HepG2 (cell line): Measurements from ENCODE around the gene AZU1. TPM values are rescaled to one million over a fixed set of nuclear protein-coding genes. Genes with fewer than 3 reads are reported as not detected.
A peak's percentile ranks its signal among the peaks of the same experiment; 100 is the strongest.

Source experiments
- BCL6 ChIP-seq: IDR thresholded peaks from 2 replicates; pipeline ENCODE4 v1.6.1; 2016; ENCODE audit warnings: missing genetic modification reagents, missing compliant biosample characterization
- DNMT1 ChIP-seq: sonication (generic); formaldehyde crosslinking; IDR thresholded peaks from 2 replicates; pipeline ENCODE4 v1.5.1; 2020; ENCODE audit warnings: mild to moderate bottlenecking, missing genetic modification reagents
- KDM5A ChIP-seq: fragments of 200-600 bp; sonication (generic); IDR thresholded peaks from 2 replicates; pipeline ENCODE4 v1.7.0; 2018; ENCODE audit warnings: antibody characterized with exemption, mild to moderate bottlenecking, low read length, borderline replicate concordance
- KDM5B ChIP-seq: sonication (generic); formaldehyde crosslinking; IDR thresholded peaks from 2 replicates; pipeline ENCODE4 v1.4.0; 2020; ENCODE audit warnings: missing genetic modification reagents, mild to moderate bottlenecking, borderline replicate concordance
- KMT2A ChIP-seq: sonication (generic); formaldehyde crosslinking; IDR thresholded peaks from 2 replicates; pipeline ENCODE4 v1.4.0; 2020; ENCODE audit warnings: missing genetic modification reagents
- NONO ChIP-seq, 2 experiments: fragments of 450-650 bp in 1 of 2; sonication (generic) in 1 of 2; formaldehyde crosslinking in 1 of 2; IDR thresholded peaks in 1 of 2; conservative IDR thresholded peaks in 1 of 2; 2 replicates each; pipeline versions ENCODE4 v1.6.1 to v1.8.0; 2017 to 2022; ENCODE audit warnings: mild to moderate bottlenecking in 1 of 2, missing genetic modification reagents in 1 of 2, moderate library complexity in 1 of 2
- ZNF691 ChIP-seq: sonication (generic); formaldehyde crosslinking; IDR thresholded peaks from 2 replicates; pipeline ENCODE4 v1.4.0; 2020; ENCODE audit warnings: missing genetic modification reagents, low read depth, mild to moderate bottlenecking, borderline replicate concordance
- polyA plus RNA-seq, 8 experiments: library from polyadenylated mRNA; depleted of rRNA in 3 of 8; stranded (reverse) in 7 of 8; unstranded in 1 of 8; fragments of >200 nt; fragmentation: Illumina TruSeq in 4 of 8; extraction: Trizol in 4 of 8; gene quantifications; 2 replicates each; pipeline versions ENCODE4 v1.2.1 to v1.2.3, GENCODE V29; 2011 to 2016; ENCODE audit warnings: low read depth in 4 of 8, missing spikeins in 1 of 8, mixed read lengths in 1 of 8; ENCODE audit not compliant: insufficient read depth in 1 of 8
- total RNA-seq, 5 experiments: library from RNA; depleted of rRNA; stranded (reverse); fragments of >200 nt; fragmentation: Illumina TruSeq; extraction: Trizol; gene quantifications; 2 replicates each; pipeline ENCODE4 v1.2.3, GENCODE V29; 2016; ENCODE audit warnings: low read depth in 1 of 5
- TF ChIP-seq, protein P1 (sequence below): sonication (generic); formaldehyde crosslinking; IDR thresholded peaks from 2 replicates; pipeline ENCODE4 v1.4.0; 2020; ENCODE audit warnings: missing genetic modification reagents, borderline replicate concordance
- TF ChIP-seq, protein P2 (sequence below), 2 experiments: sonication (generic) in 1 of 2; formaldehyde crosslinking in 1 of 2; IDR thresholded peaks; 2 replicates each; pipeline versions ENCODE4 v1.4.0 to v1.6.1; 2018 to 2020; ENCODE audit warnings: missing genetic modification reagents in 2 of 2, borderline replicate concordance in 1 of 2, low read depth in 1 of 2, mild to moderate bottlenecking in 1 of 2, missing biosample characterization in 1 of 2
- TF ChIP-seq, protein P3 (sequence below), 2 experiments: fragments of 450-650 bp in 1 of 2; sonication (generic) in 1 of 2; formaldehyde crosslinking; IDR thresholded peaks; 2 replicates each; pipeline versions ENCODE4 v1.5.0 to v1.8.0; 2020 to 2022; ENCODE audit warnings: mild to moderate bottlenecking in 1 of 2, missing genetic modification reagents in 1 of 2
- TF ChIP-seq, protein P4 (sequence below): sonication (generic); formaldehyde crosslinking; IDR thresholded peaks from 2 replicates; pipeline ENCODE4 v1.8.0; 2022; ENCODE audit warnings: missing genetic modification reagents, mild to moderate bottlenecking, moderate library complexity, borderline replicate concordance
- TF ChIP-seq, protein P5 (sequence below): IDR thresholded peaks from 2 replicates; pipeline ENCODE4 v1.4.0; 2020; ENCODE audit warnings: mild to moderate bottlenecking, missing genetic modification reagents

Gene AZU1
- total and polyA plus RNA-seq, 2 of the 13 experiments (the other 11 are each of a cell fraction or from before 2014, with no cell fraction given) = not detected

- TF ChIP-seq, protein P1, sequence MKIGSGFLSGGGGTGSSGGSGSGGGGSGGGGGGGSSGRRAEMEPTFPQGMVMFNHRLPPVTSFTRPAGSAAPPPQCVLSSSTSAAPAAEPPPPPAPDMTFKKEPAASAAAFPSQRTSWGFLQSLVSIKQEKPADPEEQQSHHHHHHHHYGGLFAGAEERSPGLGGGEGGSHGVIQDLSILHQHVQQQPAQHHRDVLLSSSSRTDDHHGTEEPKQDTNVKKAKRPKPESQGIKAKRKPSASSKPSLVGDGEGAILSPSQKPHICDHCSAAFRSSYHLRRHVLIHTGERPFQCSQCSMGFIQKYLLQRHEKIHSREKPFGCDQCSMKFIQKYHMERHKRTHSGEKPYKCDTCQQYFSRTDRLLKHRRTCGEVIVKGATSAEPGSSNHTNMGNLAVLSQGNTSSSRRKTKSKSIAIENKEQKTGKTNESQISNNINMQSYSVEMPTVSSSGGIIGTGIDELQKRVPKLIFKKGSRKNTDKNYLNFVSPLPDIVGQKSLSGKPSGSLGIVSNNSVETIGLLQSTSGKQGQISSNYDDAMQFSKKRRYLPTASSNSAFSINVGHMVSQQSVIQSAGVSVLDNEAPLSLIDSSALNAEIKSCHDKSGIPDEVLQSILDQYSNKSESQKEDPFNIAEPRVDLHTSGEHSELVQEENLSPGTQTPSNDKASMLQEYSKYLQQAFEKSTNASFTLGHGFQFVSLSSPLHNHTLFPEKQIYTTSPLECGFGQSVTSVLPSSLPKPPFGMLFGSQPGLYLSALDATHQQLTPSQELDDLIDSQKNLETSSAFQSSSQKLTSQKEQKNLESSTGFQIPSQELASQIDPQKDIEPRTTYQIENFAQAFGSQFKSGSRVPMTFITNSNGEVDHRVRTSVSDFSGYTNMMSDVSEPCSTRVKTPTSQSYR (CRISPR knock-in tag) = 0 out of 2 replicates have a peak, but pooled peaks have one; percentile 17
- TF ChIP-seq, protein P2, sequence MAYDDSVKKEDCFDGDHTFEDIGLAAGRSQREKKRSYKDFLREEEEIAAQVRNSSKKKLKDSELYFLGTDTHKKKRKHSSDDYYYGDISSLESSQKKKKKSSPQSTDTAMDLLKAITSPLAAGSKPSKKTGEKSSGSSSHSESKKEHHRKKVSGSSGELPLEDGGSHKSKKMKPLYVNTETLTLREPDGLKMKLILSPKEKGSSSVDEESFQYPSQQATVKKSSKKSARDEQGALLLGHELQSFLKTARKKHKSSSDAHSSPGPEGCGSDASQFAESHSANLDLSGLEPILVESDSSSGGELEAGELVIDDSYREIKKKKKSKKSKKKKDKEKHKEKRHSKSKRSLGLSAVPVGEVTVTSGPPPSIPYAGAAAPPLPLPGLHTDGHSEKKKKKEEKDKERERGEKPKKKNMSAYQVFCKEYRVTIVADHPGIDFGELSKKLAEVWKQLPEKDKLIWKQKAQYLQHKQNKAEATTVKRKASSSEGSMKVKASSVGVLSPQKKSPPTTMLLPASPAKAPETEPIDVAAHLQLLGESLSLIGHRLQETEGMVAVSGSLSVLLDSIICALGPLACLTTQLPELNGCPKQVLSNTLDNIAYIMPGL (CRISPR knock-in tag; IDR thresholded peaks at IDR 0.05; ENCODE audit: borderline replicate concordance in 1 of 2, low read depth in 1 of 2) = peak; percentile 53 to 66; a peak in 3 of 4 replicates
- TF ChIP-seq BCL6 (CRISPR knock-in tag) (peak; percentile 38), NONO (IDR thresholded peaks at IDR 0.05) (no peak), NONO (CRISPR knock-in tag; conservative IDR thresholded peaks at IDR 0.05) (peak; percentile 69; the same call in 1 of the 2 replicates), KMT2A (CRISPR knock-in tag) (no peak), KDM5A (peak; percentile 28; the same call in 1 of the 2 replicates), DNMT1 (no peak), ZNF691 (CRISPR knock-in tag) (0 out of 2 replicates have a peak, but pooled peaks have one; percentile 24), KDM5B (CRISPR knock-in tag) (no peak)
- TF ChIP-seq, protein P3, sequence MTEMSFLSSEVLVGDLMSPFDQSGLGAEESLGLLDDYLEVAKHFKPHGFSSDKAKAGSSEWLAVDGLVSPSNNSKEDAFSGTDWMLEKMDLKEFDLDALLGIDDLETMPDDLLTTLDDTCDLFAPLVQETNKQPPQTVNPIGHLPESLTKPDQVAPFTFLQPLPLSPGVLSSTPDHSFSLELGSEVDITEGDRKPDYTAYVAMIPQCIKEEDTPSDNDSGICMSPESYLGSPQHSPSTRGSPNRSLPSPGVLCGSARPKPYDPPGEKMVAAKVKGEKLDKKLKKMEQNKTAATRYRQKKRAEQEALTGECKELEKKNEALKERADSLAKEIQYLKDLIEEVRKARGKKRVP (CRISPR knock-in tag; IDR thresholded peaks at IDR 0.05) = 0 out of 4 replicates have a peak, but pooled peaks of 1 of the 2 experiments have one; percentile 31
- TF ChIP-seq, protein P4, sequence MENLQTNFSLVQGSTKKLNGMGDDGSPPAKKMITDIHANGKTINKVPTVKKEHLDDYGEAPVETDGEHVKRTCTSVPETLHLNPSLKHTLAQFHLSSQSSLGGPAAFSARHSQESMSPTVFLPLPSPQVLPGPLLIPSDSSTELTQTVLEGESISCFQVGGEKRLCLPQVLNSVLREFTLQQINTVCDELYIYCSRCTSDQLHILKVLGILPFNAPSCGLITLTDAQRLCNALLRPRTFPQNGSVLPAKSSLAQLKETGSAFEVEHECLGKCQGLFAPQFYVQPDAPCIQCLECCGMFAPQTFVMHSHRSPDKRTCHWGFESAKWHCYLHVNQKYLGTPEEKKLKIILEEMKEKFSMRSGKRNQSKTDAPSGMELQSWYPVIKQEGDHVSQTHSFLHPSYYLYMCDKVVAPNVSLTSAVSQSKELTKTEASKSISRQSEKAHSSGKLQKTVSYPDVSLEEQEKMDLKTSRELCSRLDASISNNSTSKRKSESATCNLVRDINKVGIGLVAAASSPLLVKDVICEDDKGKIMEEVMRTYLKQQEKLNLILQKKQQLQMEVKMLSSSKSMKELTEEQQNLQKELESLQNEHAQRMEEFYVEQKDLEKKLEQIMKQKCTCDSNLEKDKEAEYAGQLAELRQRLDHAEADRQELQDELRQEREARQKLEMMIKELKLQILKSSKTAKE (CRISPR knock-in tag) = 0 out of 2 replicates have a peak, but pooled peaks have one; percentile 38
- TF ChIP-seq, protein P5, sequence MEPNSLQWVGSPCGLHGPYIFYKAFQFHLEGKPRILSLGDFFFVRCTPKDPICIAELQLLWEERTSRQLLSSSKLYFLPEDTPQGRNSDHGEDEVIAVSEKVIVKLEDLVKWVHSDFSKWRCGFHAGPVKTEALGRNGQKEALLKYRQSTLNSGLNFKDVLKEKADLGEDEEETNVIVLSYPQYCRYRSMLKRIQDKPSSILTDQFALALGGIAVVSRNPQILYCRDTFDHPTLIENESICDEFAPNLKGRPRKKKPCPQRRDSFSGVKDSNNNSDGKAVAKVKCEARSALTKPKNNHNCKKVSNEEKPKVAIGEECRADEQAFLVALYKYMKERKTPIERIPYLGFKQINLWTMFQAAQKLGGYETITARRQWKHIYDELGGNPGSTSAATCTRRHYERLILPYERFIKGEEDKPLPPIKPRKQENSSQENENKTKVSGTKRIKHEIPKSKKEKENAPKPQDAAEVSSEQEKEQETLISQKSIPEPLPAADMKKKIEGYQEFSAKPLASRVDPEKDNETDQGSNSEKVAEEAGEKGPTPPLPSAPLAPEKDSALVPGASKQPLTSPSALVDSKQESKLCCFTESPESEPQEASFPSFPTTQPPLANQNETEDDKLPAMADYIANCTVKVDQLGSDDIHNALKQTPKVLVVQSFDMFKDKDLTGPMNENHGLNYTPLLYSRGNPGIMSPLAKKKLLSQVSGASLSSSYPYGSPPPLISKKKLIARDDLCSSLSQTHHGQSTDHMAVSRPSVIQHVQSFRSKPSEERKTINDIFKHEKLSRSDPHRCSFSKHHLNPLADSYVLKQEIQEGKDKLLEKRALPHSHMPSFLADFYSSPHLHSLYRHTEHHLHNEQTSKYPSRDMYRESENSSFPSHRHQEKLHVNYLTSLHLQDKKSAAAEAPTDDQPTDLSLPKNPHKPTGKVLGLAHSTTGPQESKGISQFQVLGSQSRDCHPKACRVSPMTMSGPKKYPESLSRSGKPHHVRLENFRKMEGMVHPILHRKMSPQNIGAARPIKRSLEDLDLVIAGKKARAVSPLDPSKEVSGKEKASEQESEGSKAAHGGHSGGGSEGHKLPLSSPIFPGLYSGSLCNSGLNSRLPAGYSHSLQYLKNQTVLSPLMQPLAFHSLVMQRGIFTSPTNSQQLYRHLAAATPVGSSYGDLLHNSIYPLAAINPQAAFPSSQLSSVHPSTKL = 0 out of 2 replicates have a peak, but pooled peaks have one; percentile 16
Measured at GRCh38 chr19:799076-799881, 28.4 kb upstream of the AZU1 start (continued).
